OCI-LY1 (cell line): ENCODE measurements around the gene ALKBH1.

Source experiments
- EZH2 ChIP-seq: fragments of 200-600 bp; sonication (generic), shearing (Covaris generic); IDR thresholded peaks from 2 replicates; pipeline ENCODE4 v1.8.0; 2017; ENCODE audit warnings: borderline replicate concordance, mixed run types, mild to moderate bottlenecking, antibody characterized with exemption, low read length, moderate library complexity, mixed read lengths
- TF ChIP-seq, protein P1 (sequence below): fragments of 200-600 bp; sonication (generic), shearing (Covaris generic); IDR thresholded peaks from 2 replicates; pipeline ENCODE4 v1.5.1; 2017; ENCODE audit warnings: mild to moderate bottlenecking, antibody characterized with exemption, low read length, moderate library complexity, mixed read lengths

DNA sequence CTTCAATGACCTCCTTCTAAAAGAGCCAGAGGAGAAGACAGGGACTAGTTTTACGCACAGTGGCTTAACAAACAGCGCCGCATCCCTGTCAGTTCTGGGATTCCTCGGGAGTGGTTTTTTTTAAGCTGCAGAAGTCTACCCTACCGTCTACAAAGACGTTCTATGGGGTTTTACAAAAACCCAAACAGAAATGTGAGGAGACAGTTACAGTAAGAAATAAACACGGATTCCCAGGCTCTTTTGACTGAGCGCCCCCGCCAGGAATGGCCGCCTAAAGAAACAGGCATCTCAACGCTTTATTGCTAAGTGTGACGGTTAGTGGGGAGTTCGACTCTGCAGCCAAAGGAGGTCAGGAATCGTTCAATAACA is 484 bp downstream of the ALKBH1 start:
- TF ChIP-seq, protein P1, sequence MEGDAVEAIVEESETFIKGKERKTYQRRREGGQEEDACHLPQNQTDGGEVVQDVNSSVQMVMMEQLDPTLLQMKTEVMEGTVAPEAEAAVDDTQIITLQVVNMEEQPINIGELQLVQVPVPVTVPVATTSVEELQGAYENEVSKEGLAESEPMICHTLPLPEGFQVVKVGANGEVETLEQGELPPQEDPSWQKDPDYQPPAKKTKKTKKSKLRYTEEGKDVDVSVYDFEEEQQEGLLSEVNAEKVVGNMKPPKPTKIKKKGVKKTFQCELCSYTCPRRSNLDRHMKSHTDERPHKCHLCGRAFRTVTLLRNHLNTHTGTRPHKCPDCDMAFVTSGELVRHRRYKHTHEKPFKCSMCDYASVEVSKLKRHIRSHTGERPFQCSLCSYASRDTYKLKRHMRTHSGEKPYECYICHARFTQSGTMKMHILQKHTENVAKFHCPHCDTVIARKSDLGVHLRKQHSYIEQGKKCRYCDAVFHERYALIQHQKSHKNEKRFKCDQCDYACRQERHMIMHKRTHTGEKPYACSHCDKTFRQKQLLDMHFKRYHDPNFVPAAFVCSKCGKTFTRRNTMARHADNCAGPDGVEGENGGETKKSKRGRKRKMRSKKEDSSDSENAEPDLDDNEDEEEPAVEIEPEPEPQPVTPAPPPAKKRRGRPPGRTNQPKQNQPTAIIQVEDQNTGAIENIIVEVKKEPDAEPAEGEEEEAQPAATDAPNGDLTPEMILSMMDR: peak; percentile 54; the same call in 1 of the 2 replicates
- TF ChIP-seq EZH2: no peak
